GM12892 (cell line): ENCODE data around the gene TTYH3.
"Not testable (repeated sequence)": the region's sequence is repeated elsewhere in the genome, so short reads cannot be mapped to it uniquely, and the experiment has no call there.

ENCODE experiments used
- DNase-seq: peaks from one replicate; pipeline ENCODE4 v3.0.0; 2011; ENCODE audit not compliant: insufficient read length
- FAIRE-seq: peaks from 2 replicates; lab custom pipeline; 2011; peaks lifted over from hg19 to GRCh38; lab: Jason Lieb, UNC
- POLR2A ChIP-seq: IDR thresholded peaks from 2 replicates; pipeline ENCODE4 v1.6.1; 2011; ENCODE audit warnings: low read depth, low read length, control low read depth
- POLR2AphosphoS5 ChIP-seq: IDR thresholded peaks from 2 replicates; pipeline ENCODE4 v1.6.1; 2011; ENCODE audit warnings: low read depth, low read length, control low read depth
- TAF1 ChIP-seq: IDR thresholded peaks from 2 replicates; pipeline ENCODE4 v1.6.1; 2011; ENCODE audit warnings: low read depth, mild to moderate bottlenecking, control low read depth, low read length, borderline replicate concordance

Gene TTYH3

GRCh38 chr7:2604608-2605174 lies 27.1 kb upstream of the TTYH3 start:
- no peak for TF ChIP-seq POLR2AphosphoS5
- TF ChIP-seq TAF1: no peak
- no peak for TF ChIP-seq POLR2A
- DNase-seq (no peak), FAIRE-seq (no peak)

GRCh38 chr7:2605608-2606538 lies 25.9 kb upstream of the TTYH3 start:
- FAIRE-seq: no peak
- TF ChIP-seq POLR2A: no peak
- TF ChIP-seq TAF1: no peak
- no peak for TF ChIP-seq POLR2AphosphoS5
- no peak for DNase-seq

GRCh38 chr7:2606539-2606936 lies 25.2 kb upstream of the TTYH3 start:
- no peak for DNase-seq
- no peak for TF ChIP-seq POLR2AphosphoS5
- no peak for TF ChIP-seq POLR2A
- TF ChIP-seq TAF1: no peak
- no peak for FAIRE-seq

GRCh38 chr7:2607122-2607922 lies 24.5 kb upstream of the TTYH3 start:
- no peak for FAIRE-seq
- TF ChIP-seq TAF1 (no peak), POLR2AphosphoS5 (no peak), POLR2A (no peak)
- no peak for DNase-seq

- no peak for TF ChIP-seq TAF1
- no peak for TF ChIP-seq POLR2AphosphoS5
- TF ChIP-seq POLR2A: no peak
- DNase-seq (no peak), FAIRE-seq (no peak)
Measured at GRCh38 chr7:2607923-2608904, 23.6 kb upstream of the TTYH3 start.

GRCh38 chr7:2608921-2609411 lies 22.8 kb upstream of the TTYH3 start:
- TF ChIP-seq POLR2A: no peak
- TF ChIP-seq POLR2AphosphoS5: no peak
- no peak for TF ChIP-seq TAF1
- no peak for FAIRE-seq

GRCh38 chr7:2609646-2610045 lies 22.1 kb upstream of the TTYH3 start:
- FAIRE-seq, DNase-seq: not testable (repeated sequence)

More at GRCh38 chr7:2608921-2609411, 22.8 kb upstream of the TTYH3 start:
- peak; percentile 58 for DNase-seq

- DNase-seq: no peak
- FAIRE-seq: no peak
- TF ChIP-seq POLR2AphosphoS5: no peak
- TF ChIP-seq POLR2A: no peak
- no peak for TF ChIP-seq TAF1
Measured at GRCh38 chr7:2610466-2610865, 21.3 kb upstream of the TTYH3 start.

- FAIRE-seq (no peak), DNase-seq (no peak)
- TF ChIP-seq TAF1 (no peak), POLR2A (no peak), POLR2AphosphoS5 (no peak)
Measured at GRCh38 chr7:2610898-2611297, 20.9 kb upstream of the TTYH3 start.

- no peak for DNase-seq
- TF ChIP-seq TAF1 (no peak), POLR2A (no peak), POLR2AphosphoS5 (no peak)
- no peak for FAIRE-seq
Measured at GRCh38 chr7:2611401-2611800, 20.4 kb upstream of the TTYH3 start.

- no peak for TF ChIP-seq POLR2AphosphoS5
- TF ChIP-seq TAF1: no peak
- TF ChIP-seq POLR2A: no peak
- FAIRE-seq: no peak
Measured at GRCh38 chr7:2611922-2612321, 19.9 kb upstream of the TTYH3 start.

More at GRCh38 chr7:2611922-2612321, 19.9 kb upstream of the TTYH3 start:
- DNase-seq: no peak
